OCI-LY1 (cell line): ENCODE data around the gene MAST4.

Source experiments
- H2AFZ ChIP-seq: fragments of 200-600 bp; sonication (generic), shearing (Covaris generic); 2 replicates; pipeline ENCODE4 v1.6.0; 2014; ENCODE audit warnings: antibody characterized with exemption, mild to moderate bottlenecking, low read length
- H3F3A ChIP-seq: fragments of 200-600 bp; sonication (generic), shearing (Covaris generic); 2 replicates; pipeline ENCODE4 v1.6.0; 2014; ENCODE audit warnings: mild to moderate bottlenecking, antibody characterized with exemption, low read length, moderate library complexity; ENCODE audit not compliant: insufficient read depth
- H3K27ac ChIP-seq: fragments of 200-600 bp; sonication (generic); 2 replicates; pipeline ENCODE4 v1.5.1; 2014; ENCODE audit warnings: low read length, mixed run types, mild to moderate bottlenecking, low read depth; ENCODE audit not compliant: poor library complexity, severe bottlenecking
- H3K27me3 ChIP-seq: fragments of 200-600 bp; sonication (generic); 2 replicates; pipeline ENCODE4 v1.6.0; 2014; ENCODE audit warnings: antibody characterized with exemption, mild to moderate bottlenecking, low read length, moderate library complexity; ENCODE audit not compliant: insufficient read depth
- H3K36me3 ChIP-seq: fragments of 200-600 bp; sonication (generic); 2 replicates; pipeline ENCODE4 v1.6.1; 2014; ENCODE audit warnings: mild to moderate bottlenecking, antibody characterized with exemption, low read length, moderate library complexity, mixed read lengths; ENCODE audit not compliant: insufficient read depth
- H3K4me1 ChIP-seq: fragments of 200-600 bp; sonication (generic); 2 replicates; pipeline ENCODE4 v1.5.1; 2014; ENCODE audit warnings: mild to moderate bottlenecking, low read length, moderate library complexity; ENCODE audit not compliant: insufficient read depth, severe bottlenecking
- H3K4me2 ChIP-seq: fragments of 200-600 bp; sonication (generic), shearing (Covaris generic); 2 replicates; pipeline ENCODE4 v1.6.1; 2014; ENCODE audit warnings: low read length
- H3K4me3 ChIP-seq: fragments of 200-600 bp; sonication (generic); 2 replicates; pipeline ENCODE4 v1.5.1; 2014; ENCODE audit warnings: low read length, low read depth, mild to moderate bottlenecking, mixed read lengths; ENCODE audit not compliant: poor library complexity, severe bottlenecking
- H3K79me2 ChIP-seq: fragments of 200-600 bp; shearing (Covaris generic); 2 replicates; pipeline ENCODE4 v1.6.1; 2016; ENCODE audit warnings: mixed run types, low read length, mixed read lengths; ENCODE audit not compliant: insufficient read depth
- H3K9ac ChIP-seq: fragments of 200-600 bp; sonication (generic), shearing (Covaris generic); 2 replicates; pipeline ENCODE4 v1.6.1; 2014; ENCODE audit warnings: mild to moderate bottlenecking, low read length, mixed read lengths
- H3K9me2 ChIP-seq: fragments of 200-600 bp; sonication (generic), shearing (Covaris generic); 2 replicates; pipeline ENCODE4 v1.6.1; 2014; ENCODE audit warnings: low read depth, mild to moderate bottlenecking, low read length, mixed read lengths
- H3K9me3 ChIP-seq: fragments of 200-600 bp; shearing (Covaris generic); 2 replicates; pipeline ENCODE4 v1.6.1; 2014; ENCODE audit warnings: low read length, mixed read lengths
- H4K20me1 ChIP-seq: fragments of 200-600 bp; sonication (generic), shearing (Covaris generic); 2 replicates; pipeline ENCODE4 v1.6.0; 2016; ENCODE audit warnings: mild to moderate bottlenecking, low read length; ENCODE audit not compliant: insufficient read depth
- CTCF ChIP-seq: fragments of 200-600 bp; sonication (generic), shearing (Covaris generic); IDR thresholded peaks from 2 replicates; pipeline ENCODE4 v1.5.1; 2017; ENCODE audit warnings: mild to moderate bottlenecking, antibody characterized with exemption, low read length, moderate library complexity, mixed read lengths
- EZH2 ChIP-seq: fragments of 200-600 bp; sonication (generic), shearing (Covaris generic); IDR thresholded peaks from 2 replicates; pipeline ENCODE4 v1.8.0; 2017; ENCODE audit warnings: borderline replicate concordance, mixed run types, mild to moderate bottlenecking, antibody characterized with exemption, low read length, moderate library complexity, mixed read lengths

The MAST4 gene

GRCh38 chr5:66551945-66552344, 44.2 kb upstream of the MAST4 start:
- Histone ChIP-seq H3K9me2 (no peaks in the 10 kb centered on the region), H3K4me1 (peaks cover 10% of the 10 kb centered on the region), H3K79me2 (no peaks in the 10 kb centered on the region), H3K27ac (no peak overlapping the region), H3K4me2 (no peak overlapping the region), H3F3A (no peaks in the 10 kb centered on the region), H4K20me1 (no peaks in the 10 kb centered on the region), H3K27me3 (no peaks in the 10 kb centered on the region), H3K9ac (no peak overlapping the region), H3K36me3 (no peaks in the 10 kb centered on the region), H3K4me3 (no peak overlapping the region), H2AFZ (no peak overlapping the region), H3K9me3 (0 out of 2 replicates have a peak, but pooled peaks cover 3% of the 10 kb centered on the region)
- TF ChIP-seq EZH2 (no peak), CTCF (no peak)

GRCh38 chr5:66553368-66553912, 42.8 kb upstream of the MAST4 start:
- no peak overlapping the region for H3K27ac ChIP-seq
- no peaks in the 10 kb centered on the region for H3K27me3 ChIP-seq
- H3K4me1 ChIP-seq = peaks cover 10% of the 10 kb centered on the region
- H3K9me3 ChIP-seq = 0 out of 2 replicates have a peak, but pooled peaks cover 3% of the 10 kb centered on the region
- H3K9me2 ChIP-seq = no peaks in the 10 kb centered on the region
- H3K79me2 ChIP-seq = no peaks in the 10 kb centered on the region
- H2AFZ ChIP-seq = no peak overlapping the region
- H3K9ac ChIP-seq = no peak overlapping the region
- no peak overlapping the region for H3K4me3 ChIP-seq
- TF ChIP-seq EZH2 = no peak
- no peak for TF ChIP-seq CTCF
- H3K4me2 ChIP-seq = no peak overlapping the region
- no peaks in the 10 kb centered on the region for H3K36me3 ChIP-seq
- no peaks in the 10 kb centered on the region for H3F3A ChIP-seq
- no peaks in the 10 kb centered on the region for H4K20me1 ChIP-seq

- no peak overlapping the region for H3K4me3 ChIP-seq
- no peaks in the 10 kb centered on the region for H3K79me2 ChIP-seq
- H3K36me3 ChIP-seq = no peaks in the 10 kb centered on the region
- H2AFZ ChIP-seq = no peak overlapping the region
- no peaks in the 10 kb centered on the region for H3K9me2 ChIP-seq
- no peak for TF ChIP-seq CTCF
- no peaks in the 10 kb centered on the region for H4K20me1 ChIP-seq
- no peaks in the 10 kb centered on the region for H3K27me3 ChIP-seq
- no peak overlapping the region for H3K4me2 ChIP-seq
- H3K9me3 ChIP-seq = 0 out of 2 replicates have a peak, but pooled peaks cover 3% of the 10 kb centered on the region
- no peaks in the 10 kb centered on the region for H3F3A ChIP-seq
- H3K27ac ChIP-seq = peak overlapping the region; percentile 8
- no peak overlapping the region for H3K9ac ChIP-seq
- H3K4me1 ChIP-seq = peaks cover 10% of the 10 kb centered on the region
Measured at GRCh38 chr5:66553916-66554575, 42.1 kb upstream of the MAST4 start.
